H9 (cell line): Measurements from ENCODE around the gene SEMA3A. TPM values are rescaled to one million over a fixed set of nuclear protein-coding genes. Genes with fewer than 3 reads are reported as not detected.

Experiments used
- DNase-seq: peaks from one replicate; pipeline ENCODE4 v3.0.0-alpha.2; 2017
- H2AFZ ChIP-seq: one replicate; pipeline ENCODE4 v1.6.1; 2013; ENCODE audit warnings: mild to moderate bottlenecking, low read length, control low read depth, moderate library complexity
- H2AK5ac ChIP-seq: 2 replicates; pipeline ENCODE4 v1.6.1; 2013; ENCODE audit warnings: low read length, control low read depth, mixed read lengths; ENCODE audit not compliant: insufficient read length
- H2BK120ac ChIP-seq: one replicate; pipeline ENCODE4 v1.6.1; 2013; ENCODE audit warnings: low read depth, mild to moderate bottlenecking, low read length, control low read depth, inconsistent platforms; ENCODE audit not compliant: poor library complexity, severe bottlenecking
- H2BK12ac ChIP-seq: 2 replicates; pipeline ENCODE4 v1.6.1; 2013; ENCODE audit warnings: low read length, control low read depth, mixed read lengths, low read depth; ENCODE audit not compliant: insufficient read length
- H2BK15ac ChIP-seq: 2 replicates; pipeline ENCODE4 v1.6.1; 2013; ENCODE audit warnings: low read depth, low read length, control low read depth
- H2BK20ac ChIP-seq: one replicate; pipeline ENCODE4 v1.6.1; 2013; ENCODE audit warnings: low read depth, mild to moderate bottlenecking, low read length, control low read depth, inconsistent platforms; ENCODE audit not compliant: poor library complexity, severe bottlenecking
- H2BK5ac ChIP-seq: 2 replicates; pipeline ENCODE4 v1.6.1; 2013; ENCODE audit warnings: low read length, control low read depth, mixed read lengths; ENCODE audit not compliant: insufficient read length
- H3K14ac ChIP-seq: 2 replicates; pipeline ENCODE4 v1.6.1; 2013; ENCODE audit warnings: low read length, control low read depth; ENCODE audit not compliant: insufficient read depth
- H3K18ac ChIP-seq: 2 replicates; pipeline ENCODE4 v1.6.1; 2013; ENCODE audit warnings: low read depth, mild to moderate bottlenecking, mixed read lengths, low read length, control low read depth; ENCODE audit not compliant: insufficient read length
- H3K23ac ChIP-seq: 2 replicates; pipeline ENCODE4 v1.6.1; 2013; ENCODE audit warnings: low read length, control low read depth, mixed read lengths, low read depth; ENCODE audit not compliant: insufficient read length
- H3K23me2 ChIP-seq: 2 replicates; pipeline ENCODE4 v1.6.1; 2013; ENCODE audit warnings: low read depth, mild to moderate bottlenecking, mixed read lengths, low read length, control low read depth; ENCODE audit not compliant: insufficient read length, poor library complexity, severe bottlenecking
- H3K27ac ChIP-seq: 2 replicates; pipeline ENCODE4 v1.5.1; 2013; ENCODE audit warnings: low read length, control low read depth, mixed read lengths, low read depth; ENCODE audit not compliant: insufficient read length
- H3K27me3 ChIP-seq: 2 replicates; pipeline ENCODE4 v1.6.1; 2013; ENCODE audit warnings: low read length, control low read depth, inconsistent platforms; ENCODE audit not compliant: insufficient read depth
- H3K4ac ChIP-seq: 2 replicates; pipeline ENCODE4 v1.6.1; 2013; ENCODE audit warnings: low read depth, mild to moderate bottlenecking, control low read depth, inconsistent platforms, low read length, moderate library complexity
- H3K4me1 ChIP-seq: 2 replicates; pipeline ENCODE4 v1.6.1; 2013; ENCODE audit warnings: low read length, control low read depth, inconsistent platforms; ENCODE audit not compliant: insufficient read depth
- H3K4me2 ChIP-seq: 2 replicates; pipeline ENCODE4 v1.6.1; 2013; ENCODE audit warnings: low read length, control low read depth, mixed read lengths; ENCODE audit not compliant: insufficient read length, insufficient read depth
- H3K56ac ChIP-seq: 2 replicates; pipeline ENCODE4 v1.6.1; 2013; ENCODE audit warnings: low read depth, mild to moderate bottlenecking, mixed read lengths, low read length, control low read depth; ENCODE audit not compliant: insufficient read length
- H3K79me1 ChIP-seq: 2 replicates; pipeline ENCODE4 v1.6.1; 2013; ENCODE audit warnings: low read depth, mild to moderate bottlenecking, moderate library complexity, low read length, control low read depth, inconsistent platforms; ENCODE audit not compliant: insufficient read depth, poor library complexity, severe bottlenecking
- H3K79me2 ChIP-seq: 2 replicates; pipeline ENCODE4 v1.6.1; 2013; ENCODE audit warnings: low read length, control low read depth, inconsistent platforms; ENCODE audit not compliant: insufficient read depth
- H3K9ac ChIP-seq: 2 replicates; pipeline ENCODE4 v1.6.1; 2013; ENCODE audit warnings: low read length, control low read depth, mixed read lengths; ENCODE audit not compliant: insufficient read length; ENCODE audit errors: extremely low read depth
- H3K9me3 ChIP-seq: one replicate; pipeline ENCODE4 v1.6.1; 2013; ENCODE audit warnings: low read depth, low read length, inconsistent platforms; ENCODE audit not compliant: control insufficient read depth
- H3T11ph ChIP-seq: one replicate; pipeline ENCODE4 v1.6.1; 2013; ENCODE audit warnings: mild to moderate bottlenecking, low read length, control low read depth, inconsistent platforms
- H4K20me1 ChIP-seq: one replicate; pipeline ENCODE4 v1.6.1; 2013; ENCODE audit not compliant: control insufficient read depth, insufficient read length, insufficient read depth
- H4K5ac ChIP-seq: 2 replicates; pipeline ENCODE4 v1.6.1; 2013; ENCODE audit warnings: low read depth, mild to moderate bottlenecking, mixed read lengths, low read length, control low read depth; ENCODE audit not compliant: insufficient read length
- H4K8ac ChIP-seq: replicated peaks from 2 replicates; pipeline ENCODE4 v1.6.1; 2013; ENCODE audit warnings: low read length, control low read depth, mixed read lengths, low read depth; ENCODE audit not compliant: insufficient read length
- H4K91ac ChIP-seq: 2 replicates; pipeline ENCODE4 v1.6.1; 2013; ENCODE audit warnings: low read depth, mild to moderate bottlenecking, moderate library complexity, mixed read lengths, low read length, control low read depth; ENCODE audit not compliant: insufficient read length
- H3K27ac Mint-ChIP-seq, 3 experiments: 2 replicates in 2 of 3; 3 replicates in 1 of 3; pipeline ENCODE4 v1.8.0; 2020 to 2021; ENCODE audit warnings: mixed read lengths in 3 of 3, mild to moderate bottlenecking in 1 of 3, moderate library complexity in 1 of 3
- H3K27me3 Mint-ChIP-seq: 2 replicates; pipeline ENCODE4 v1.8.0; 2021; ENCODE audit warnings: low read depth, mild to moderate bottlenecking, moderate library complexity, mixed read lengths
- H3K36me3 Mint-ChIP-seq, 3 experiments: 2 replicates in 2 of 3; 3 replicates in 1 of 3; pipeline ENCODE4 v1.8.0; 2020 to 2021; ENCODE audit warnings: low read depth in 3 of 3, mixed read lengths in 3 of 3; ENCODE audit not compliant: insufficient read depth in 1 of 3
- H3K4me1 Mint-ChIP-seq, 2 experiments: 2 replicates each; pipeline ENCODE4 v1.8.0; 2020; ENCODE audit warnings: mixed read lengths in 2 of 2
- H3K4me3 Mint-ChIP-seq, 2 experiments: 2 replicates in 1 of 2; 3 replicates in 1 of 2; pipeline ENCODE4 v1.8.0; 2020 to 2021; ENCODE audit warnings: mild to moderate bottlenecking in 2 of 2, mixed read lengths in 2 of 2, moderate library complexity in 1 of 2
- H3K9me3 Mint-ChIP-seq, 2 experiments: 2 replicates in 1 of 2; 3 replicates in 1 of 2; pipeline ENCODE4 v1.8.0; 2020; ENCODE audit warnings: mild to moderate bottlenecking in 2 of 2, mixed read lengths in 2 of 2, moderate library complexity in 1 of 2
- whole genome bisulfite sequencing: extraction: QIAGEN DNeasy Blood & Tissue Kit; methylation state at CpG from one replicate; pipeline ENCODE4 v1.1.7; 2013; ENCODE audit warnings: missing lambda C conversion rate, low lambda C conversion rate, mixed read lengths; ENCODE audit not compliant: insufficient read length; ENCODE audit errors: extremely low coverage; 5-methylcytosine and 5-hydroxymethylcytosine counted together
- total RNA-seq: library from RNA; stranded (reverse); gene quantifications from 2 replicates; pipeline ENCODE4 v1.2.1, GENCODE V29; 2021
- TF ChIP-seq, protein P1 (sequence below): fragments of 200-600 bp; sonication (generic); conservative IDR thresholded peaks from 3 replicates; pipeline ENCODE4 v1.8.0; 2021; ENCODE audit warnings: antibody characterized with exemption, mild to moderate bottlenecking

SEMA3A gene
- total RNA-seq, 1 experiment from 2014 or later = 60.0 TPM

DNA sequence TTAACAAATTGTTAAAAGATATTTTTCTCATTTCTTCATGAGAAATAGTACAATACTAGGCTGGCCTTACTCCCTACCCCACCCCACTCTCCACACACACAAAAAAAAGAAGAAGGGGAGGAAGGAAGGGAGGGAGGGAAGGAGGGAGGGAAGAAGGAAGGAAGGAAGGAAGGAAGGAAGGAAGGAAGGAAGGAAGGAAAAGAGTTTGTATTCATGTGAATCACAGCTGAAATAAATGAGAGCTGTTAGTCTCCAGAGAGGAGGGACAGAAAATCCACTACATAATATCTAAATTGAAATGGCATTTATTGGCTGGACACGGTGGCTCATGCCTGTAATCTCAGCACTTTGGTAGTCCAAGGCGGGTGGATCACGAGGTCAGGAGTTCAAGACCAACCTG lies 57.8 kb downstream of the SEMA3A start:
- no peaks in the 10 kb centered on the region for H3K27me3 ChIP-seq
- H3K56ac ChIP-seq = no peak overlapping the region
- TF ChIP-seq, protein P1, sequence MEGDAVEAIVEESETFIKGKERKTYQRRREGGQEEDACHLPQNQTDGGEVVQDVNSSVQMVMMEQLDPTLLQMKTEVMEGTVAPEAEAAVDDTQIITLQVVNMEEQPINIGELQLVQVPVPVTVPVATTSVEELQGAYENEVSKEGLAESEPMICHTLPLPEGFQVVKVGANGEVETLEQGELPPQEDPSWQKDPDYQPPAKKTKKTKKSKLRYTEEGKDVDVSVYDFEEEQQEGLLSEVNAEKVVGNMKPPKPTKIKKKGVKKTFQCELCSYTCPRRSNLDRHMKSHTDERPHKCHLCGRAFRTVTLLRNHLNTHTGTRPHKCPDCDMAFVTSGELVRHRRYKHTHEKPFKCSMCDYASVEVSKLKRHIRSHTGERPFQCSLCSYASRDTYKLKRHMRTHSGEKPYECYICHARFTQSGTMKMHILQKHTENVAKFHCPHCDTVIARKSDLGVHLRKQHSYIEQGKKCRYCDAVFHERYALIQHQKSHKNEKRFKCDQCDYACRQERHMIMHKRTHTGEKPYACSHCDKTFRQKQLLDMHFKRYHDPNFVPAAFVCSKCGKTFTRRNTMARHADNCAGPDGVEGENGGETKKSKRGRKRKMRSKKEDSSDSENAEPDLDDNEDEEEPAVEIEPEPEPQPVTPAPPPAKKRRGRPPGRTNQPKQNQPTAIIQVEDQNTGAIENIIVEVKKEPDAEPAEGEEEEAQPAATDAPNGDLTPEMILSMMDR = no peak
- no peak overlapping the region for H3K23ac ChIP-seq
- no peak overlapping the region for H3K4me3 Mint-ChIP-seq
- H3K4me2 ChIP-seq = no peak overlapping the region
- peaks cover 9% of the 10 kb centered on the region; the same call in 1 of the 2 replicates for H3K79me2 ChIP-seq
- no peak overlapping the region for H2BK5ac ChIP-seq
- H4K91ac ChIP-seq = no peak overlapping the region
- no peak overlapping the region for H3K14ac ChIP-seq
- no peak overlapping the region for H2AFZ ChIP-seq
- no peak overlapping the region for H3K27ac ChIP-seq
- no peaks in the 10 kb centered on the region for H4K20me1 ChIP-seq
- H3K9ac ChIP-seq = no peak overlapping the region
- H3K4me1 ChIP-seq = peaks cover 5% of the 10 kb centered on the region
- H2BK12ac ChIP-seq = no peak overlapping the region
- H3T11ph ChIP-seq = no peak overlapping the region
- H2BK120ac ChIP-seq = no peak overlapping the region
- no peak overlapping the region for H4K5ac ChIP-seq
- H3K18ac ChIP-seq = no peak overlapping the region
- H3K9me3 ChIP-seq = no peaks in the 10 kb centered on the region
- no peak overlapping the region for H4K8ac ChIP-seq
- no peak overlapping the region for H2BK20ac ChIP-seq
- peaks cover 0 to 2% of the 10 kb centered on the region in 2 experiments; a peak in 1 of 5 replicates for H3K9me3 Mint-ChIP-seq
- no peaks in the 10 kb centered on the region for H3K23me2 ChIP-seq
- H3K36me3 Mint-ChIP-seq = peaks cover 12 to 25% (median 18%) of the 10 kb centered on the region in 3 experiments
- H3K27me3 Mint-ChIP-seq = no peaks in the 10 kb centered on the region
- H2BK15ac ChIP-seq = no peak overlapping the region
- no peak overlapping the region for H2AK5ac ChIP-seq
- peaks cover 27% of the 10 kb centered on the region in 2 experiments for H3K4me1 Mint-ChIP-seq
- H3K4ac ChIP-seq = no peak overlapping the region
- peak overlapping the region; percentile 49 to 74 (median 55); a peak in 4 of 7 replicates for H3K27ac Mint-ChIP-seq
- no CpG with 5 or more reads among the region's 3 CpGs for WGBS
- no peak for DNase-seq
- peaks cover 3% of the 10 kb centered on the region for H3K79me1 ChIP-seq
